ENCODE data around the gene ADARB2.

Gene ADARB2

GRCh38 chr10:1366811-1367425, 370.4 kb downstream of the ADARB2 start:
- H3K4me3 ChIP-seq (ENCODE audit: low read depth, low read length) = no peak overlapping the region
- no peak for TF ChIP-seq CTCF (IDR thresholded peaks at IDR 0.05; ENCODE audit: borderline replicate concordance, insufficient read depth, low read depth, low read length)

- no peak for TF ChIP-seq CTCF (IDR thresholded peaks at IDR 0.05; ENCODE audit: borderline replicate concordance, insufficient read depth, low read depth, low read length)
- H3K4me3 ChIP-seq (ENCODE audit: low read depth, low read length) = no peak overlapping the region
Measured at GRCh38 chr10:1366322-1366691, 371.0 kb downstream of the ADARB2 start.

GRCh38 chr10:1365540-1366321, 371.6 kb downstream of the ADARB2 start:
- no peak for TF ChIP-seq CTCF (IDR thresholded peaks at IDR 0.05; ENCODE audit: borderline replicate concordance, insufficient read depth, low read depth, low read length)
- no peak overlapping the region for H3K4me3 ChIP-seq (ENCODE audit: low read depth, low read length)

- H3K4me3 ChIP-seq (ENCODE audit: low read depth, low read length) = no peak overlapping the region
- TF ChIP-seq CTCF (IDR thresholded peaks at IDR 0.05; ENCODE audit: borderline replicate concordance, insufficient read depth, low read depth, low read length) = no peak
Measured at GRCh38 chr10:1364151-1364910, 373.0 kb downstream of the ADARB2 start.

- no peak overlapping the region for H3K4me3 ChIP-seq (ENCODE audit: low read depth, low read length)
- TF ChIP-seq CTCF (IDR thresholded peaks at IDR 0.05; ENCODE audit: borderline replicate concordance, insufficient read depth, low read depth, low read length) = no peak
Measured at GRCh38 chr10:1363446-1364121, 373.7 kb downstream of the ADARB2 start.

- TF ChIP-seq CTCF (IDR thresholded peaks at IDR 0.05; ENCODE audit: borderline replicate concordance, insufficient read depth, low read depth, low read length) = no peak
Measured at GRCh38 chr10:1362589-1363445, 374.5 kb downstream of the ADARB2 start.

More at GRCh38 chr10:1362589-1363445, 374.5 kb downstream of the ADARB2 start:
- no peak overlapping the region for H3K4me3 ChIP-seq (ENCODE audit: low read depth, low read length)

All from GM12875 (cell line).